T-helper 2 cell (primary cell): Measurements from ENCODE around the gene MRNIP.
"Not testable (repeated sequence)": the region's sequence is repeated elsewhere in the genome, so short reads cannot be mapped to it uniquely, and the experiment has no call there.

Experiments used
- DNase-seq, 5 experiments: peaks; one replicate each; pipeline versions ENCODE4 v3.0.0 to v3.0.0-alpha.2; 2012 to 2022

Gene MRNIP

GRCh38 chr5:179791881-179792611 is 66.6 kb downstream of the MRNIP start:
- no peak for DNase-seq

DNA sequence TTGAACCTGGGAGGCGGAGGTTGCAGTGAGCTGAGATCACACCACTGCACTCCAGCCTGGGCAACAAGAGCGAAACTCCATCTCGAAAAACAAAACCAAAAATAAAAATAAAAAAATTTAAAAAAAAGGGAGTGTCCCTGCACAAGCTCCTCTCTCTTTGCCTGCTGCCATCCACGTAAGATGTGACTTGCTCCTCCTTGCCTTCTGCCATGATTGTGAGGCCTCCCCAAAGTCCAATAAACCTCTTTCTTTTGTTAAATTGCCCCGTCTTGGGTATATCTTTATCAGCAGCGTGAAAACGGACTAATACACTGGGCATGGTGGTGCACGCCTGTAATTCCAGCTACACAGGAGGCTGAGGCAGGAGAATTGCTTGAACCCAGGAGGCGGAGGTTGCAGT is 69.3 kb downstream of the MRNIP start:
- not testable (repeated sequence) for DNase-seq

DNA sequence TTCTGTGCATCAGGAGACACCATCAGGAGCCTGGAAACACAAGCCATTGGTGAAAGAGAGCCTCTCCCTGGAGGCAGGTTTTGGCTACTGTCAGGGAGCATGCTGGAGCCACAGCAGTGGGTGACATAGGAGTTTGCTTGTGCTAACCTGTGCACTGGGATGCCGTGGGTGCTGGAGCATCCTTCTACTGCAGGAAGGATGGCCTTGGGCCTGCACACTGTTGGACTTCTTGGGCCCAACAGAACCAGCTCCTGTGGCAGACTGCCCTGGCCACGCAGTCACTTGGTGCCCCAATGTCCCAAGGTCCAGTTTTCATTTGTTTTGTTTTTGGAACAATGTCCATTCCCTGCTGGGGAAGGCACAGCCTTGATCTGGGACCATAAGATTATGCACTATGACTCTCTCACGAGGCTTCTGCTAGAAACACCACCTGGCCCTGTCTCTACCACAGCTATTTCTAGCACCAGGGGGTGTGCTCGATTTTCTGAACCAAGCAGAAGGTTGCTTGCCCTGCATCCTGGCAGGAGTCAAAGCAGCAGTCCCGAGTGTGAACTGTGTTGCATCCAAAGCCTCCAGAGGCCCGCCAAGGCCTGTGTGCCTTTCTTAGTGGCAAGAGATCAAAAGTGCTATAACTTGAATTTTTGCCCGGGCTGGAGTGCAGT is 70.3 kb downstream of the MRNIP start:
- no peak for DNase-seq
